GM23338 (cell line): ENCODE measurements around the gene DNAJC6. TPM values are rescaled to one million over a fixed set of nuclear protein-coding genes. Genes with fewer than 3 reads are reported as not detected.

Experiments
- ATAC-seq: fragments of 200-7000 bp; cut with Tn5 transposase; 3 replicates; pipeline ENCODE4 v1.9.1; 2020
- DNase-seq: peaks from one replicate; pipeline ENCODE4 v3.0.0-alpha.2; 2015; ENCODE audit warnings: low spot score
- H2AFZ ChIP-seq: fragments of 200-600 bp; sonication (generic); 2 replicates; pipeline ENCODE4 v1.8.0; 2016; ENCODE audit warnings: antibody characterized with exemption, mild to moderate bottlenecking, moderate library complexity
- H3F3A ChIP-seq: fragments of 200-600 bp; sonication (generic); replicated peaks from 2 replicates; pipeline ENCODE4 v1.8.0; 2017; ENCODE audit warnings: antibody characterized with exemption, mixed run types, low read depth
- H3K27ac ChIP-seq: fragments of 200-600 bp; sonication (generic); 2 replicates; pipeline ENCODE4 v1.6.1; 2016; ENCODE audit warnings: low read depth
- H3K27me3 ChIP-seq: fragments of 200-600 bp; sonication (generic); 2 replicates; pipeline ENCODE4 v1.8.0; 2016; ENCODE audit warnings: mild to moderate bottlenecking, mixed run types, moderate library complexity; ENCODE audit not compliant: insufficient read depth
- H3K36me3 ChIP-seq: fragments of 200-600 bp; sonication (generic); 2 replicates; pipeline ENCODE4 v1.8.0; 2016; ENCODE audit warnings: mild to moderate bottlenecking; ENCODE audit not compliant: insufficient read depth
- H3K4me1 ChIP-seq: fragments of 200-600 bp; sonication (generic); 2 replicates; pipeline ENCODE4 v1.8.0; 2016; ENCODE audit warnings: mild to moderate bottlenecking, moderate library complexity; ENCODE audit not compliant: insufficient read depth
- H3K4me2 ChIP-seq: fragments of 200-600 bp; sonication (generic); 2 replicates; pipeline ENCODE4 v1.7.1; 2017; ENCODE audit warnings: mixed run types
- H3K4me3 ChIP-seq: fragments of 200-600 bp; sonication (generic); 2 replicates; pipeline ENCODE4 v1.6.1; 2016; ENCODE audit warnings: mixed run types
- H3K79me2 ChIP-seq: fragments of 200-600 bp; sonication (generic); replicated peaks from 2 replicates; pipeline ENCODE4 v1.8.0; 2017; ENCODE audit warnings: mild to moderate bottlenecking; ENCODE audit not compliant: insufficient read depth
- H3K9me2 ChIP-seq: fragments of 200-600 bp; sonication (generic); 2 replicates; pipeline ENCODE4 v1.8.0; 2017; ENCODE audit not compliant: insufficient read depth
- H4K20me1 ChIP-seq: fragments of 200-600 bp; sonication (generic); replicated peaks from 2 replicates; pipeline ENCODE4 v1.8.0; 2017; ENCODE audit warnings: mild to moderate bottlenecking; ENCODE audit not compliant: insufficient read depth
- H3K27ac Mint-ChIP-seq: 2 replicates; pipeline ENCODE4 v1.8.0; 2020; ENCODE audit warnings: inconsistent platforms, mild to moderate bottlenecking, moderate library complexity, mixed read lengths
- H3K27me3 Mint-ChIP-seq: 3 replicates; pipeline ENCODE4 v1.8.0; 2022; ENCODE audit warnings: low read depth, mild to moderate bottlenecking, moderate library complexity, mixed read lengths, inconsistent platforms; ENCODE audit not compliant: insufficient read depth, poor library complexity
- H3K36me3 Mint-ChIP-seq: 3 replicates; pipeline ENCODE4 v1.8.0; 2021; ENCODE audit warnings: low read depth, mild to moderate bottlenecking, inconsistent platforms, moderate library complexity, mixed read lengths
- H3K4me1 Mint-ChIP-seq: 3 replicates; pipeline ENCODE4 v1.8.0; 2020; ENCODE audit warnings: mild to moderate bottlenecking, inconsistent platforms, mixed read lengths
- H3K4me3 Mint-ChIP-seq: 3 replicates; pipeline ENCODE4 v1.8.0; 2021; ENCODE audit warnings: moderate library complexity, mild to moderate bottlenecking, inconsistent platforms, mixed read lengths
- H3K9me3 Mint-ChIP-seq: 3 replicates; pipeline ENCODE4 v1.8.0; 2020; ENCODE audit warnings: moderate library complexity, mild to moderate bottlenecking, inconsistent platforms, mixed read lengths
- EZH2 ChIP-seq: fragments of 200-600 bp; sonication (generic); IDR thresholded peaks from one replicate; pipeline ENCODE4 v1.8.0; 2017; ENCODE audit warnings: antibody characterized with exemption, mild to moderate bottlenecking, low read depth; ENCODE audit not compliant: unreplicated experiment
- JUNB ChIP-seq: IDR thresholded peaks from one replicate; pipeline ENCODE4 v1.6.1; 2016; ENCODE audit warnings: antibody characterized with exemption; ENCODE audit not compliant: unreplicated experiment
- NANOG ChIP-seq: IDR thresholded peaks from 2 replicates; pipeline ENCODE4 v1.6.1; 2016; ENCODE audit warnings: antibody characterized with exemption, borderline replicate concordance
- POLR2AphosphoS5 ChIP-seq: IDR thresholded peaks from 2 replicates; pipeline ENCODE4 v1.6.1; 2016; ENCODE audit warnings: antibody characterized with exemption, low read depth
- ZNF114 ChIP-seq: fragments of 250-450 bp; sonication (Bioruptor Pico); IDR thresholded peaks from 2 replicates; pipeline ENCODE4 v1.5.0; 2020; ENCODE audit warnings: mild to moderate bottlenecking, moderate library complexity
- polyA plus RNA-seq: library from polyadenylated mRNA; unstranded; fragments of >200 nt; fragmentation: Nextera tagmentation; extraction: Ambion mirVana; gene quantifications from 2 replicates; pipeline ENCODE4 v1.2.1, GENCODE V29; 2016
- total RNA-seq: library from RNA; depleted of rRNA; stranded (reverse); fragments of >200 nt; shearing (Covaris generic); gene quantifications from 2 replicates; pipeline ENCODE4 v1.2.3, GENCODE V29; 2014
- TF ChIP-seq, protein P1 (sequence below), 2 experiments: fragments of 200-600 bp in 1 of 2; sonication (generic) in 1 of 2; conservative IDR thresholded peaks; 2 replicates each; pipeline versions ENCODE4 v1.5.1 to v1.6.1; 2016 to 2017; ENCODE audit warnings: antibody characterized with exemption in 2 of 2, low read depth in 2 of 2, mild to moderate bottlenecking in 2 of 2, moderate library complexity in 1 of 2
- TF ChIP-seq, protein P2 (sequence below): fragments of 250-450 bp; sonication (Bioruptor Pico); IDR thresholded peaks from 2 replicates; pipeline ENCODE4 v1.5.0; 2020; ENCODE audit warnings: mild to moderate bottlenecking, moderate library complexity
- TF ChIP-seq, protein P3 (sequence below): IDR thresholded peaks from 2 replicates; pipeline ENCODE4 v1.6.1; 2016; ENCODE audit warnings: antibody characterized with exemption

Gene DNAJC6
- total and polyA plus RNA-seq, 2 experiments from 2014 or later = 2.4 to 7.4 TPM

DNA sequence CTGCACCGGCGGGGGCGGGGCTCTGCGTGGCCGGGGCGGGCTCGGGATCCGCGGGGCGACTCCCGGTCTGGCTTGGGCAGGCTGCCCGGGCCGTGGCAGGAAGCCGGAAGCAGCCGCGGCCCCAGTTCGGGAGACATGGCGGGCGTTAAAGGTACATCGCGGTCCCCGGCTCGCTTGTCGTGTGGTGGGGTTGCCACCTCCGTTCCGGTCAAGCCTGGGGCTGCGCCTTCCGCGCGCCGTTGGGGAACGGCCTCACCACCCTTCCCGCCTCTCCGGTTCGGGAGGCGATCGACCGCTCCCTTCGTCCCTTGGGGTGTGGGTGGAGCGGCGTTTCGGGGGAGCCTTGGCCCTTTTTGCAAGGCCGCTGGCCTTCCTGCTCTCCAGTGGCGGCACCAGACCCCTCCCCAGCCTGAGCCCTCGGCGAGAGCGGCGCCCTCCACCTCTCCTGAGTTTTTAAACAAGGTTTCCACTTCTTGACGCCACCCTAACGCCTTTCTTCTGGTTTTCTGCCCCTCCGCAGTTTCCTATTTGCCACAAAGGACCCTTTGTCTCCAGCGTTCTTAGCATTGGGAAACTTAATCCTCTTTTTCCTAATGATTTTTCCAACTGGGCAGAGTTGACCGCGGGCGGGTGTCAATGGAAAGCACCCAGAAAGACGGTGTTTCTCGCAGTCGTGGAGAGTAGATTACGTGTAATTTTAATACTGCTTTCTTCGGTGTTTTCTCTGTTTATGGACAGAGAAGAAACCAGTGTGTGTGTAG, 111.4 kb downstream of the DNAJC6 start, which contains the start of the genes LEPR and LEPROT:
Gene LEPR, plus strand, starts transcription at position 79 of the 761 bp plus-strand sequence. CDS start 144,898 bp downstream, outside the sequence.
Gene LEPROT, plus strand, starts transcription at position 79 of the 761 bp plus-strand sequence. Its CDS starts 57 bp downstream, at position 136.
- peaks cover 11% of the 10 kb centered on the region; the same call in 1 of the 2 replicates for H3F3A ChIP-seq
- H3K36me3 ChIP-seq = no peaks in the 10 kb centered on the region
- peak within 1 kb of the TSS; percentile 67 for H2AFZ ChIP-seq
- H3K27me3 ChIP-seq = no peaks in the 10 kb centered on the region
- Mint-ChIP-seq H3K27ac (peak within 1 kb of the TSS; percentile 95), H3K4me1 (peaks cover 41% of the 10 kb centered on the region), H3K27me3 (peaks cover 3% of the 10 kb centered on the region), H3K36me3 (peaks cover 5% of the 10 kb centered on the region), H3K4me3 (no peak within 1 kb of the TSS; the same call in 2 of the 3 replicates), H3K9me3 (peaks cover 6% of the 10 kb centered on the region; the same call in 1 of the 3 replicates)
- TF ChIP-seq POLR2AphosphoS5 = peak; percentile 72
- TF ChIP-seq ZNF114 (CRISPR knock-in tag) = no peak
- TF ChIP-seq, protein P1, sequence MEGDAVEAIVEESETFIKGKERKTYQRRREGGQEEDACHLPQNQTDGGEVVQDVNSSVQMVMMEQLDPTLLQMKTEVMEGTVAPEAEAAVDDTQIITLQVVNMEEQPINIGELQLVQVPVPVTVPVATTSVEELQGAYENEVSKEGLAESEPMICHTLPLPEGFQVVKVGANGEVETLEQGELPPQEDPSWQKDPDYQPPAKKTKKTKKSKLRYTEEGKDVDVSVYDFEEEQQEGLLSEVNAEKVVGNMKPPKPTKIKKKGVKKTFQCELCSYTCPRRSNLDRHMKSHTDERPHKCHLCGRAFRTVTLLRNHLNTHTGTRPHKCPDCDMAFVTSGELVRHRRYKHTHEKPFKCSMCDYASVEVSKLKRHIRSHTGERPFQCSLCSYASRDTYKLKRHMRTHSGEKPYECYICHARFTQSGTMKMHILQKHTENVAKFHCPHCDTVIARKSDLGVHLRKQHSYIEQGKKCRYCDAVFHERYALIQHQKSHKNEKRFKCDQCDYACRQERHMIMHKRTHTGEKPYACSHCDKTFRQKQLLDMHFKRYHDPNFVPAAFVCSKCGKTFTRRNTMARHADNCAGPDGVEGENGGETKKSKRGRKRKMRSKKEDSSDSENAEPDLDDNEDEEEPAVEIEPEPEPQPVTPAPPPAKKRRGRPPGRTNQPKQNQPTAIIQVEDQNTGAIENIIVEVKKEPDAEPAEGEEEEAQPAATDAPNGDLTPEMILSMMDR (conservative IDR thresholded peaks at IDR 0.05; ENCODE audit: low read depth in 2 of 2) = no peak
- TF ChIP-seq EZH2 = no peak
- TF ChIP-seq JUNB = no peak
- ATAC-seq = peak; percentile 76
- H3K9me2 ChIP-seq = no peaks in the 10 kb centered on the region
- DNase-seq = peak; percentile 71
- peak within 1 kb of the TSS; percentile 86 for H3K4me2 ChIP-seq
- no peaks in the 10 kb centered on the region for H4K20me1 ChIP-seq
- peak within 1 kb of the TSS; percentile 82 for H3K4me3 ChIP-seq
- H3K79me2 ChIP-seq = peaks cover 42% of the 10 kb centered on the region
- H3K4me1 ChIP-seq = peaks cover 39% of the 10 kb centered on the region
- H3K27ac ChIP-seq = peak within 1 kb of the TSS; percentile 98

DNA sequence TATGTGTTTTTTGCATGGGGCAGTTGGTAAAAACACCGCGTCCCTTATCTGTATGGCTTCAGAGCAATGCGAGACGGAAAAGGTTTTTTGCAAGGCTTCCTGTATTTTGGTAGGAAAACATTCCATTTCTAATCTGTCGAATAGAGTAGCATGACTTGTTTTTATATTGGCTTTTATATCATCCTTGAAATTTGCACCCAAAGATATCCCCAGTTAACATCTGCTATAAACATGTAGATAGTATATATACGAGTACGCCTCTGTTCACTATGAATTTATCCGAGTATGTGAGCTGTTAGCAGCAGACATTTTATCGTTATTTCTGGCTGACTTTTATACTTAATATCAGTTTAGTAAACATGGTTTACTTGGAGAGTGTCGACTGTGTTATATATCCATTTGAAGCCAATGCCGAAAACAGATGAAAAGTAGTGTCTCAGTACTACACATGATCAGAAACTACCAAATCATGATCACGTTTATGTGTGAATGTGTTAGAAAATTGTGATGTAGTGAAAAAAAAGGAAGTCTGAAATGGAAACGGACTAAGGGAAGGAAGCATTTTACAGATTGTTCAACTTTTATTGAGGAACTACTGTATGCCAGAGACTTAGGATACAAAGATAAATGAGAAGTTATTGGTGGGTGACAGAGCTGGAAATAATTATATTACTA, 112.1 kb downstream of the DNAJC6 start:
- H3K27ac ChIP-seq = peak overlapping the region; percentile 98
- TF ChIP-seq, protein P2, sequence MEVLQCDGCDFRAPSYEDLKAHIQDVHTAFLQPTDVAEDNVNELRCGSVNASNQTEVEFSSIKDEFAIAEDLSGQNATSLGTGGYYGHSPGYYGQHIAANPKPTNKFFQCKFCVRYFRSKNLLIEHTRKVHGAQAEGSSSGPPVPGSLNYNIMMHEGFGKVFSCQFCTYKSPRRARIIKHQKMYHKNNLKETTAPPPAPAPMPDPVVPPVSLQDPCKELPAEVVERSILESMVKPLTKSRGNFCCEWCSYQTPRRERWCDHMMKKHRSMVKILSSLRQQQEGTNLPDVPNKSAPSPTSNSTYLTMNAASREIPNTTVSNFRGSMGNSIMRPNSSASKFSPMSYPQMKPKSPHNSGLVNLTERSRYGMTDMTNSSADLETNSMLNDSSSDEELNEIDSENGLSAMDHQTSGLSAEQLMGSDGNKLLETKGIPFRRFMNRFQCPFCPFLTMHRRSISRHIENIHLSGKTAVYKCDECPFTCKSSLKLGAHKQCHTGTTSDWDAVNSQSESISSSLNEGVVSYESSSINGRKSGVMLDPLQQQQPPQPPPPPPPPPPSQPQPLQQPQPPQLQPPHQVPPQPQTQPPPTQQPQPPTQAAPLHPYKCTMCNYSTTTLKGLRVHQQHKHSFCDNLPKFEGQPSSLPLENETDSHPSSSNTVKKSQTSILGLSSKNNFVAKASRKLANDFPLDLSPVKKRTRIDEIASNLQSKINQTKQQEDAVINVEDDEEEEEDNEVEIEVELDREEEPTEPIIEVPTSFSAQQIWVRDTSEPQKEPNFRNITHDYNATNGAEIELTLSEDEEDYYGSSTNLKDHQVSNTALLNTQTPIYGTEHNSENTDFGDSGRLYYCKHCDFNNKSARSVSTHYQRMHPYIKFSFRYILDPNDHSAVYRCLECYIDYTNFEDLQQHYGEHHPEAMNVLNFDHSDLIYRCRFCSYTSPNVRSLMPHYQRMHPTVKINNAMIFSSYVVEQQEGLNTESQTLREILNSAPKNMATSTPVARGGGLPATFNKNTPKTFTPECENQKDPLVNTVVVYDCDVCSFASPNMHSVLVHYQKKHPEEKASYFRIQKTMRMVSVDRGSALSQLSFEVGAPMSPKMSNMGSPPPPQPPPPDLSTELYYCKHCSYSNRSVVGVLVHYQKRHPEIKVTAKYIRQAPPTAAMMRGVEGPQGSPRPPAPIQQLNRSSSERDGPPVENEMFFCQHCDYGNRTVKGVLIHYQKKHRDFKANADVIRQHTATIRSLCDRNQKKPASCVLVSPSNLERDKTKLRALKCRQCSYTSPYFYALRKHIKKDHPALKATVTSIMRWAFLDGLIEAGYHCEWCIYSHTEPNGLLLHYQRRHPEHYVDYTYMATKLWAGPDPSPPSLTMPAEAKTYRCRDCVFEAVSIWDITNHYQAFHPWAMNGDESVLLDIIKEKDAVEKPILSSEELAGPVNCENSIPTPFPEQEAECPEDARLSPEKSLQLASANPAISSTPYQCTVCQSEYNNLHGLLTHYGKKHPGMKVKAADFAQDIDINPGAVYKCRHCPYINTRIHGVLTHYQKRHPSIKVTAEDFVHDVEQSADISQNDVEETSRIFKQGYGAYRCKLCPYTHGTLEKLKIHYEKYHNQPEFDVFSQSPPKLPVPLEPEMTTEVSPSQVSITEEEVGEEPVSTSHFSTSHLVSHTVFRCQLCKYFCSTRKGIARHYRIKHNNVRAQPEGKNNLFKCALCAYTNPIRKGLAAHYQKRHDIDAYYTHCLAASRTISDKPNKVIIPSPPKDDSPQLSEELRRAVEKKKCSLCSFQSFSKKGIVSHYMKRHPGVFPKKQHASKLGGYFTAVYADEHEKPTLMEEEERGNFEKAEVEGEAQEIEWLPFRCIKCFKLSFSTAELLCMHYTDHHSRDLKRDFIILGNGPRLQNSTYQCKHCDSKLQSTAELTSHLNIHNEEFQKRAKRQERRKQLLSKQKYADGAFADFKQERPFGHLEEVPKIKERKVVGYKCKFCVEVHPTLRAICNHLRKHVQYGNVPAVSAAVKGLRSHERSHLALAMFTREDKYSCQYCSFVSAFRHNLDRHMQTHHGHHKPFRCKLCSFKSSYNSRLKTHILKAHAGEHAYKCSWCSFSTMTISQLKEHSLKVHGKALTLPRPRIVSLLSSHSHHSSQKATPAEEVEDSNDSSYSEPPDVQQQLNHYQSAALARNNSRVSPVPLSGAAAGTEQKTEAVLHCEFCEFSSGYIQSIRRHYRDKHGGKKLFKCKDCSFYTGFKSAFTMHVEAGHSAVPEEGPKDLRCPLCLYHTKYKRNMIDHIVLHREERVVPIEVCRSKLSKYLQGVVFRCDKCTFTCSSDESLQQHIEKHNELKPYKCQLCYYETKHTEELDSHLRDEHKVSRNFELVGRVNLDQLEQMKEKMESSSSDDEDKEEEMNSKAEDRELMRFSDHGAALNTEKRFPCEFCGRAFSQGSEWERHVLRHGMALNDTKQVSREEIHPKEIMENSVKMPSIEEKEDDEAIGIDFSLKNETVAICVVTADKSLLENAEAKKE (CRISPR knock-in tag) = no peak
- no peak for TF ChIP-seq POLR2AphosphoS5
- TF ChIP-seq, protein P3, sequence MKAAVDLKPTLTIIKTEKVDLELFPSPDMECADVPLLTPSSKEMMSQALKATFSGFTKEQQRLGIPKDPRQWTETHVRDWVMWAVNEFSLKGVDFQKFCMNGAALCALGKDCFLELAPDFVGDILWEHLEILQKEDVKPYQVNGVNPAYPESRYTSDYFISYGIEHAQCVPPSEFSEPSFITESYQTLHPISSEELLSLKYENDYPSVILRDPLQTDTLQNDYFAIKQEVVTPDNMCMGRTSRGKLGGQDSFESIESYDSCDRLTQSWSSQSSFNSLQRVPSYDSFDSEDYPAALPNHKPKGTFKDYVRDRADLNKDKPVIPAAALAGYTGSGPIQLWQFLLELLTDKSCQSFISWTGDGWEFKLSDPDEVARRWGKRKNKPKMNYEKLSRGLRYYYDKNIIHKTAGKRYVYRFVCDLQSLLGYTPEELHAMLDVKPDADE = no peak
- no peak for TF ChIP-seq NANOG
- H3K36me3 ChIP-seq = no peaks in the 10 kb centered on the region
- peaks cover 42% of the 10 kb centered on the region for H3K79me2 ChIP-seq
- H3K27me3 ChIP-seq = no peaks in the 10 kb centered on the region
- no peak for ATAC-seq
- H3K4me2 ChIP-seq = peak overlapping the region; percentile 86
- H3K27me3 Mint-ChIP-seq = peaks cover 3% of the 10 kb centered on the region
- no peak for DNase-seq
- H3F3A ChIP-seq = peaks cover 11% of the 10 kb centered on the region; the same call in 1 of the 2 replicates
- H3K4me1 Mint-ChIP-seq = peaks cover 43% of the 10 kb centered on the region
- peaks cover 43% of the 10 kb centered on the region for H3K4me1 ChIP-seq
- H2AFZ ChIP-seq = peak overlapping the region; percentile 26; the same call in 1 of the 2 replicates
- H3K36me3 Mint-ChIP-seq = peaks cover 13% of the 10 kb centered on the region
- peaks cover 6% of the 10 kb centered on the region; the same call in 1 of the 3 replicates for H3K9me3 Mint-ChIP-seq
- H3K9me2 ChIP-seq = no peaks in the 10 kb centered on the region
- no peak overlapping the region for H3K27ac Mint-ChIP-seq
- peak overlapping the region; percentile 82 for H3K4me3 ChIP-seq
- H3K4me3 Mint-ChIP-seq = no peak overlapping the region
- no peaks in the 10 kb centered on the region for H4K20me1 ChIP-seq
